PC-9 (cell line): Measurements from ENCODE around the gene KIAA0513.

Experiments used
- EZH2 ChIP-seq: fragments of 200-600 bp; sonication (generic); IDR thresholded peaks from 2 replicates; pipeline ENCODE4 v1.8.0; 2017; ENCODE audit warnings: antibody characterized with exemption, low read depth
- TF ChIP-seq, protein P1 (sequence below): fragments of 200-600 bp; sonication (generic); conservative IDR thresholded peaks from 2 replicates; pipeline ENCODE4 v1.6.1; 2017; ENCODE audit warnings: mixed run types, antibody characterized with exemption, mild to moderate bottlenecking, moderate library complexity

DNA sequence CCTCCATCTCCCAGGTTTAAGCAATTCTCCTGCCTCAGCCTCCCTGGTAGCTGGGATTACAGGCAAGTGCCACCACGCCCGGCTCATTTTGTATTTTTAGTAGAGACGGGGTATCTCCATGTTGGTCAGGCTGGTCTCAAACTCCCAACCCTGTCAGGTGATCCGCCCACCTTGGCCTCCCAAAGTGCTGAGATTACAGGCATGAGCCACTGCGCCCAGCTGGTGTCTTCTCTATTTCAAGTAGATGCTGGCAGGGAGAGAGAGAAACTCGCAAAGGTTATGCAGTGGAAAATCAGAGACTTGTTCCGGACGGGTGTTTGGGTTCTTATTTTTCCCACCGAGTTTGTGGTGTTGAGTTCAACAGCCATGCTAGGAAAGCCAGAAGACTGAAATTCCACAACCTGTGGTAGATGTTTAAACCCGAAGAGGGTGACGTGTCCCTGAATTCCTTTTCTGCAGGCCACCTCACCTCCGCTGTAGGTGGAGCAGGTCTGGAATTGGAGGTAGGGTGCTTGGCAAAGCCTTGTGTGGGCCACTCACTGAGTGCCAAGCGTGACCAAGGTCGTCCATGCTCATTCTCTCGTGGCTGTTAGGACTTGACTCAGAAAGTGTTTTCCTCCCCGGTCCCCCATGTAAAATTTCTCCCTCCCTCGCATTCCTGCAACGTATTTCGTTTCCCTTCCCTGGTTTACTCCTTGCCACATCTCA is 8.9 kb upstream of the KIAA0513 start:
- TF ChIP-seq, protein P1, sequence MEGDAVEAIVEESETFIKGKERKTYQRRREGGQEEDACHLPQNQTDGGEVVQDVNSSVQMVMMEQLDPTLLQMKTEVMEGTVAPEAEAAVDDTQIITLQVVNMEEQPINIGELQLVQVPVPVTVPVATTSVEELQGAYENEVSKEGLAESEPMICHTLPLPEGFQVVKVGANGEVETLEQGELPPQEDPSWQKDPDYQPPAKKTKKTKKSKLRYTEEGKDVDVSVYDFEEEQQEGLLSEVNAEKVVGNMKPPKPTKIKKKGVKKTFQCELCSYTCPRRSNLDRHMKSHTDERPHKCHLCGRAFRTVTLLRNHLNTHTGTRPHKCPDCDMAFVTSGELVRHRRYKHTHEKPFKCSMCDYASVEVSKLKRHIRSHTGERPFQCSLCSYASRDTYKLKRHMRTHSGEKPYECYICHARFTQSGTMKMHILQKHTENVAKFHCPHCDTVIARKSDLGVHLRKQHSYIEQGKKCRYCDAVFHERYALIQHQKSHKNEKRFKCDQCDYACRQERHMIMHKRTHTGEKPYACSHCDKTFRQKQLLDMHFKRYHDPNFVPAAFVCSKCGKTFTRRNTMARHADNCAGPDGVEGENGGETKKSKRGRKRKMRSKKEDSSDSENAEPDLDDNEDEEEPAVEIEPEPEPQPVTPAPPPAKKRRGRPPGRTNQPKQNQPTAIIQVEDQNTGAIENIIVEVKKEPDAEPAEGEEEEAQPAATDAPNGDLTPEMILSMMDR, result no peak
- no peak for TF ChIP-seq EZH2
